Right renal pelvis (tissue), 4 donors: ENCODE data around the gene ANGEL1. TPM values are rescaled to one million over a fixed set of nuclear protein-coding genes. Genes with fewer than 3 reads are reported as not detected.

Experiments used
- DNase-seq, 4 donors: peaks; one replicate each; pipeline ENCODE4 v3.0.0-alpha.2; 2013; ENCODE audit warnings: low read depth in 4 of 4, low spot score in 3 of 4, missing footprints in 1 of 4
- polyA plus RNA-seq, 4 donors: library from polyadenylated mRNA; unstranded; fragments of 120-200 nt; gene quantifications; one replicate each; pipeline ENCODE4 v1.2.1, GENCODE V29; 2013; ENCODE audit not compliant: insufficient read length in 4 of 4

ANGEL1 gene
- polyA plus RNA-seq, 4 donors: 24.2 to 28.2 (median 26.1) TPM

DNA sequence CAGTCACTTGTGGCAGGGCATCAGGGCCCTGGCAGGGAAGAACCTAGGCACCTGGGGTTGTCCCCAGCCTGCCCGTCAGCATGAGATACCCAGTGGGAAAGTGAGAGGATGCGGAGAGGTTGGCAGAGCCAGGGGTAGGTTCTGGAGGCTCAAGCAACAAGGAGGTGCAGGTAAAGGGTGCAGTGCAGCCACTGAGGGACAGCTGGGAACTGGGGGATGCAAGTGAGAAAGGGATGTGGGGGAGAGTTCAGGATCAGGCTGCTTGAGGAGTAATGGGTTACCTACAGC is 32.7 kb downstream of the ANGEL1 start:
- no peak for DNase-seq

- DNase-seq: no peak
Observed at GRCh38 chr14:76779221-76780057, 33.2 kb downstream of the ANGEL1 start.

- no peak for DNase-seq
Observed at GRCh38 chr14:76778546-76779215, 34.0 kb downstream of the ANGEL1 start.

- DNase-seq: no peak
Observed at GRCh38 chr14:76777721-76778120, 35.0 kb downstream of the ANGEL1 start.

DNA sequence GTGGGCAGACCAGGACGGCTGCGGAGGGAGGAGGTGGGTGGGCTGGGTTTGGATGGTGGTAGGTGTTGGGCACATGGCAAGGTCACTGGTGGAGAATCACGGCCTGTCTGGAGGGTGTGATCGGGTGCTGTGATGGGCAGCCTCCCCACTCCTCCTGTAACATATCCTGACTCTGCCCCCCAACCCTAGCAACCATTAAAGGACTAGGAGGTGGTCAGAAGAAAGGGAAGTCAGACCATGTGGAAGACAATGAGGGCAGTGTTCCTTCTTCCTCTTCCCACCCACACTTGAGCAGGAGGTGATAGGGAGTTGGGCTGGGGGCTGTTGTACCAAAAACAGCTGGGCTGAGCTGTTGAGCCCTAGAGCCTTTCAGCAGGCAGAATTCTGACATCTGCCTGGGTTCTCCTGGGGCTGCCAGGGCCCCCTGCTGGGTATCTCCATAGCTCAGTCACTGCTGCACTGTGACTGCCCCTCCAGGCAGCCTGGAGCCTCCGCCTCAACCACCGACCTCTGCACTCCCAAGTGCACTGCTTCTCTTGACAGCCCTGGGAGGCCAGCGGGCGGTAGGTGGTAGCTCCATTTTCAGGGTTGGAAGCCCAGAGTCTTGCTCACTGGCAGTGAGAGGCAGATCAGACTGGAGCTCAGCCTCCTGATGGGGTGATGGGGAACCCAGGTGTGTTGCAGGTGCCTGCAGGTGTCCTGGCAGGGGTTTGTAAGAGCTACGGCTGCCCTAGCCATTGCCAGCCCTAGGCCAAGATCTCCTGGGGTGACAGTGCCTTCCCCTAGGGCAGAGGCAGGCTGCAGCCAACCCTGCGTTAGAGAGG is 36.0 kb downstream of the ANGEL1 start:
- no peak for DNase-seq

DNA sequence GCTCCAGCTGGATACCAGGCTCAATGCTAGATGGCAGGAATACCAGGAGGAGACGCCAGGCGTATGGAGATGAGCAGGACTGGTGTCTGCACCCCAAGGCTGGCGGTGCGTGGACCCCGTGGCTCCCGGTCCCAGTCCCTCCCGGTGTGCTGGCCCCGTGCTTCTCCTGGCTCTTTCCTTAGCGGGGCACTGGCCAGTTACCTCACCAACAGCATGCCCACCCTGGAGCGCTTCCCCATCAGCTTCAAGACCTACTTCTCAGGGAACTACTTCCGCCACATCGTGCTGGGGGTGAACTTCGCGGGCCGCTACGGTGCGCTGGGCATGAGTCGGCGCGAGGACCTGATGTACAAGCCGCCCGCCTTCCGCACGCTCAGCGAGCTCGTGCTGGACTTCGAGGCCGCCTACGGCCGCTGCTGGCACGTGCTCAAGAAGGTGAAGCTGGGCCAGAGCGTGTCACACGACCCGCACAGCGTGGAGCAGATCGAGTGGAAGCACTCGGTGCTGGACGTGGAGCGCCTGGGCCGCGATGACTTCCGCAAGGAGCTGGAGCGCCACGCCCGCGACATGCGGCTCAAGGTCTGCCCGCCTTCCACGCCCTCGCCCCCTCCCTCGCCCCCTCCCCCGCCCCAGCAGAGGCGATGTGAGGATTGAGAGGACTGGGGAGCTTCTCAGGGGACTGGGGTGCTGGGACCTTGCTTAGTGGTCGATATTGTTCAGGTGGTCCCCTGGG is 36.8 kb downstream of the ANGEL1 start:
- DNase-seq: no peak

DNA sequence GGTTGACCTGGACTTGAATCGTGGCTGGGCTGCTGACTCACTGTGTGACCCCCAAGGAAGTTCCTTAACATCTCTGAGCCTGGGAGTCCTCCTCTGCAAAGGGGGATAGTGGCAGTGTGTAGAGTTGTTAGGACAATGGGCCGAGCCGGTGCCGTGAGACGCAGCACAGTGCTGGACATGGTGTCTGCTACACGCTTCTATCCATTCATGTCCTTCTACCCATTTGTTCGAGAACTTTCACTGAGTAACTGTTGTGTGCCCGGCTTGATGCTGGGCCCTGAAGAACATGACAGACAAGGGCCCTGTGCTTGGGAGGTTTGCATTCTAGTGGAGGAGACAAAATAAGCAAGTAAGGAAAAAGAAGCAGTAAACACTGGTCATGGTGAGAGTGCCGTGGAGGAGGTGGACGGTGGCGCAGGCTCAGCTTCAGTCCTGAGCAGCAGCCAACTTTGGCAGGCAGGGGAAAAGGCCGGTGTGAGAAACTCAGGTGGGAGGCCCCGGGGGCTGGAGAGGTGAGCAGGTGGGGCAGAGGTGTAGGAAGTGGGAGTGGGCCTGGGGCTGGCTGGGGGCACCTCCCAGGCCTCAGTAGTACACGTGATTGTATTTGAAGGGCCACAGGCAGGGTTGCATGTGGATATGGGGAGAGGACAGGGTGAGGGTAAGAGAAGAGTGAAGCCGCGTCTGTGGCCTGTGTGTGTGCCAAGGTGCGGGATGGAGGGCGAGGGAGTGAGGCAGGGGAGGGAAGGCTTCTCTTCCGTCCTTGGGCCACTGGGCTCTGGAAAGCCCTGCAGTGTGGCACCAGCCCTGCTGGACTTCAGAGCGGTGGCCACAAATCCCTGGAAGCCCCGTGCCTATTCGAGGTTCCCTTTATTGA is 37.6 kb downstream of the ANGEL1 start:
- no peak for DNase-seq

DNA sequence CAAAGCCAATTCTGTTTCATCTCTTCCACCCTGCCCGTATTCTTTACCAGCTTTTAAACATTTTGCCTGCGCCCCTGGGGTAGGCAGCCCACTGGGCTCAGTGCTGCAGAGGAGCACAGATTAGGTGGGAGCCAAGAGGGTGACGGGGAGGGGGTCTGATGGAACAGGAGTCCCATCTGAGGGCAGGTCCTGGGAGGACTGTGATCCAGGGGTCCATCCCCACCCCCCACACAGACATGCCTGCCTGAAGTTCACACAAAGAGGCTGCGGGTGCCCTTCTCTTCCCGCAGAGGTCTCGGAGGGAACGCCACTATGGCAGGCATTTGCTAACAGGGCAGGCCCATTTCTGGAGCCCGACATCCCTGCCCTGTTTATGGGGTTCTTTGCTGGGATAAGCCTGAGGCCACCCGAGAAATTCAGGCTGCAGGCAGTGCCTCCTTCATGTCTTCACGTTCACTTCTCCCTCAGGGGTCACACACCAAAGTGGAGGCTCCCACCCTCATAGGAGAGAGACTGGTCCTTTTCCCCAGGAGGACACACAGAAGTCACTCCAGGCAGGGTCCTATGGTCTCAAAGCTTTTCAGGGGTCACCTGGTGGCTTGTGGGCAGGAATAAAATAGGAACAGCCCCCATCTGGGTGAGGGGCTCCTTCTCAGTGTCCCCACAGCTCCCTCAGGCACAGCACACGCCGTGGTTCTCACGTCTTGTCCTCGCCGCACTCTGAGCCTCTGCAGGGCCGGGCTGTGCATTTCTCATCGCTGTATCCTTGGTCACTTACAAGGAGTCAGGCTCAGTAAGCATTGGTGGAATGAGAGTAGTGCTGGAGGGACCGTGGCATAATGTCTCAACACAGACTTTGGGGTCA is 38.5 kb downstream of the ANGEL1 start:
- no peak for DNase-seq

DNA sequence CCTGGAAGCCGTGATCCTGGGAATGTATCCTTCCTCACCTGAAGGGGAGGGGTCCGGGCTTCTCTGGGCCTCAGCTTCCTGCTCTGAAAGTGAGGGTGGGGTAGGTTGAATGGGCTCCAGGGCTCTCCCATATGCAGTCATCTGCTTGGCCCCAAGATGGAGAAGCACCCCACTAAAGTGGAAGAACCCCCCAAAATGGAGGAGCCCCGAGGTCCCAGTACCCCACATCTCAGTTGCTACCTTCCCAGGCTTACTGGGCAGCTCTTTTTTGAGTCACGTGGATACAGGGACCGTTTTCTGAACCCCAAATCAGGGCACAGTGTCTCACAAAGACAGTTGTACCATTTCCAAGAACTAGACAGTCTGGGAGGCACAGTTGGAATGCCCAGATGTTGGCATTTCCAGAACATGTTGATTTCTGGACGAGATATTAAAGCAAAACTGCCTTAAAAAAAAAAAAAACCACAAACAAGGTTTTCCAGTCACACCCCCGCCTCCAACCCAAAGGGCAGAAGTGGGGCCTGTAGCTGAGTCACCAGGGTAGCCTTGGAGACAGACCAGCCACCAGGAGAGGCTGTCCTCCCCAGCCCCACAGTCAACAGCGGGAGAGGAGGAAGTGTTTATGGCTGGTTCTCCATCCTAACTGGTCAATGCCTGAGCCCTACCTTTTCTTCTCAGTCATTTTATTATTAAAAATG is 39.3 kb downstream of the ANGEL1 start:
- no peak for DNase-seq

DNA sequence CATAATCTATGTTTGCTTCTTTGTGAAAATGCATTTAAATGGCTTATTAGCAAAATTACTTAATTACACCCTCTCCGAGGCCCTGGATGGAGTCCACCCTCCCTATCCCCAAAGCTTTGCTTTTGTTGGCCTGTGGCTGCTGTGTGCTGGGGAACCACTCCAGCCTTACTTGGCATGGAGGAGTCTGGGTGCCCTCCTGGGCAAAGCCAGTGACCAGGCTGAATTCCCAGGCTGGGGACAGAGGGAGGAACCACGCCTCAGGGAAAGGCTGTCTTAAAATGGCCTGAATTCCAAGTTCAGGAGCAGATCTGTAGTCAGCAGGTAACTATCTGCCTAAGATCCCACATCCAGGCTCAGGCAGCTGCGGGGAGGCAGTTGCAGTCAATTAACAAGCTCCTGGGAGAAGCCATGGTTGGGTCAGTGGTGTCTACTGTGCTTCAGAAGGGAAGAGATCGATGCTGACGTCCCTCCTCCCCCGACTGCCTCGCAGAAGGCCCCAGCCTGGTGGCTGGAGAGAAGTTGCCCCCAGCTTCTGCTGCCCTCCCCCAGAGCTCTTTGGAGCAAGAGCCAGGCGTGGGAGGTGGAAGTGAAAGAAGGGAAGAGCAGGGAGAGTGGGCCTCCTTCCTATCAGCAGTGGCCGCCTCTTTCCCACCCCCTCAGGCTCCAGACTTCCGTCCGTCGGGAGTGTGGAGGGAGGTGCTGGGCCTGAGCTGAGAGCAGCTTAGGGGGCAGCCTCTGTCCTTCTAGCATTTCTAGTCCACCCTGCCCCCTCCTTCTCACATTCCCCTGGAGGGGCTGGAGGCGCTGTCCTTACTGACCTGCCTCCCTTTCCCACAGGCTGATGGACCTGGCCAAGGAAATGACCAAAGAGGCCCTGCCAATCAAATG is 40.1 kb downstream of the ANGEL1 start:
- peak in 2 of 4 donors; percentile 80 to 83 for DNase-seq

GRCh38 chr14:76771437-76771980 is 41.2 kb downstream of the ANGEL1 start:
- DNase-seq: no peak

- DNase-seq: no peak
Observed at GRCh38 chr14:76770521-76771436, 41.9 kb downstream of the ANGEL1 start.

DNA sequence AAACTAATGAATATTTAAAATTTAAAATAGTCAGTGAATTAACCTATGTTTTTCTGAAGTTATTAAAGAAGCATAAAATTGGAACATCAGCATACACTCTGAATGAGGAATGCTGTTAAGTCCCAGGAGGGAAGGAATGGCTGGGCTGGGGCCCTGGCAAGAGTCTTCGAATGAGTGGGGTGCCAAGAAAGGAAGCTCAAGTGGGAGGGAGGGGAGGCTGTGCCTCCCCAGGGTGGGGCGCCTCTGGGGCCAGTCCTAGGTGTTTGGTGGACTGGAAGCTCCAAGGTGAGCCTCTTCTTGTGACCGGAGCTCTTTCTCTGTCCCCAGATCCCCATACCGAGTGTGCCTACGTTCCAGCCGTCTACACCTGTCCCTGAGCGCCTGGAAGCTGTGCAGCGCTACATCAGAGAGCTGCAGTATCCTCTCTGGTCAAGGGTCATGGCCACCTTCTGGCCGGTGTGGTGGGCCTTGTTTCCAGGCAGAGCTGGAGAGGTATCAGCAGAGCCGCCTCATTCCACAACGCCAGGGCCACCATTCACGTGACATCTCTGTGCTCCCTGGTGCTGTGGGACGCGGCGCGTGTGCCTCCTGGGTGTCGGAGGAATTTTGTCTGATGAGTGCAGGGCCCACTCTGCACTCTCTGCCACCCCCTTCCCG is 42.9 kb downstream of the ANGEL1 start:
- DNase-seq: no peak

DNA sequence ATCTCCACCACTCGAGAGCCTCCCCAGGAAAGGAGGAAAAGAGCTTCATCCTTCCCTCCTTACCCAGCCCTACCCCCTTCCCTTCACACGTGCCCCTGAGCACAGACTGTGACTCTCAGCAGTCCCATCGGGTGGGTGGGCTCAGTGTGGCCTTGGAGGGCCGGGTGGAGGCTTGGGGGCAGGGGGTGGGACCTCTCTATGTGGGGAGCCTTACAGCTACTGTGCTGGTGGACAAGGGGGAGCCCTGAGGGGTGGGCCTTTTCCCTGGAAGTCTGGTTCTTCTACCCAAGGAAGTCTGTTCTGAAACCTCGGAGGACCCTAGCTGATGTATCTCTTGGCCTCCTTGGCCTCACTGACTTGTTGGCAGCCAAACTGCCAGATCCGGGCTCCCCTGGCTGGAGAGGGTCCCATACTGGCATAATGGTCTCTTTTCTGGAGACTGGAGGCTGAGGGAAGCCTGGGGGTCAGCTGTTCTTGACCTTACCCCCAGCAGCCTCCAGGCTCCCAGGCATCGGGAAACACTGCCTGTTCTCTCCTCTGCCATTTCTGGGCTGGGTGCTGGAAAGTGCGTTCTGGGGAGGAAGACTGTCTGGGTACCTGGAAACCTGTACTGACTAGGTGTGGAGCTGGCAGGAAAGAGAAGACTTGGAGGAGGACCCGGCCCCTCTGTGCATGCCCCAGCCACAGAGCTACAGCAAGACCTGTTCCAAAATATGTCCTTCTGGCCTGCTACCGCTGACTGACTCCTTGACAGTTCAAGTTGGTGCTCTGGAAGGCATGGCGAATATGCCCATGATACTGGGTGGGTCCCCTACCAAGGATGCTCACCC is 43.8 kb downstream of the ANGEL1 start:
- no peak for DNase-seq
